ENCODE results near the gene RMC1.

GRCh38 chr18:23499291-23499781 lies 4.0 kb upstream of the RMC1 start:
- TF ChIP-seq POLR2AphosphoS5 (IDR thresholded peaks at IDR 0.05; ENCODE audit: low read depth, low read length), result no peak
- TF ChIP-seq TAF1 (IDR thresholded peaks at IDR 0.05; ENCODE audit: borderline replicate concordance, insufficient read depth, low read length), result no peak
